Measurements from ENCODE around the gene CASTOR1.
A peak's percentile ranks its signal among the peaks of the same experiment; 100 is the strongest.

The CASTOR1 gene

GRCh38 chr22:30318799-30319419 lies 29.6 kb upstream of the CASTOR1 start:
- no peak for DNase-seq

- no peak for DNase-seq
Observed at GRCh38 chr22:30317778-30318177, 28.5 kb upstream of the CASTOR1 start.

GRCh38 chr22:30315962-30316576 lies 26.8 kb upstream of the CASTOR1 start:
- DNase-seq: no peak

- no peak for DNase-seq
Observed at GRCh38 chr22:30314915-30315314, 25.6 kb upstream of the CASTOR1 start.

GRCh38 chr22:30313527-30314363 lies 24.4 kb upstream of the CASTOR1 start:
- no peak for DNase-seq

- peak; percentile 62 for DNase-seq
Observed at GRCh38 chr22:30312053-30312452, 22.7 kb upstream of the CASTOR1 start.

GRCh38 chr22:30310881-30311771 lies 21.8 kb upstream of the CASTOR1 start:
- DNase-seq: no peak

- no peak for DNase-seq
Observed at GRCh38 chr22:30309951-30310741, 20.8 kb upstream of the CASTOR1 start.

GRCh38 chr22:30308518-30309230 lies 19.4 kb upstream of the CASTOR1 start:
- DNase-seq: no peak

GRCh38 chr22:30308093-30308492 lies 18.8 kb upstream of the CASTOR1 start:
- no peak for DNase-seq

GRCh38 chr22:30307041-30307574 lies 17.8 kb upstream of the CASTOR1 start:
- no peak for DNase-seq

- DNase-seq: no peak
Observed at GRCh38 chr22:30306627-30307011, 17.3 kb upstream of the CASTOR1 start.

- no peak for DNase-seq
Observed at GRCh38 chr22:30305906-30306626, 16.8 kb upstream of the CASTOR1 start.

- DNase-seq: no peak
Observed at GRCh38 chr22:30305519-30305905, 16.2 kb upstream of the CASTOR1 start.

GRCh38 chr22:30304495-30305244 lies 15.4 kb upstream of the CASTOR1 start:
- DNase-seq: no peak

- DNase-seq: no peak
Observed at GRCh38 chr22:30302810-30303138, 13.5 kb upstream of the CASTOR1 start.

- DNase-seq: peak; percentile 19
Observed at GRCh38 chr22:30301995-30302809, 12.9 kb upstream of the CASTOR1 start.

- no peak for DNase-seq
Observed at GRCh38 chr22:30299322-30299721, 10.0 kb upstream of the CASTOR1 start.

Measured in amniotic stem cell (primary cell).